H1 (cell line): Measurements from ENCODE around the gene MLPH. TPM values are rescaled to one million over a fixed set of nuclear protein-coding genes. Genes with fewer than 3 reads are reported as not detected.

Experiments
- CTCF ChIA-PET: fragments of 300-600 bp; sonication (Branson Sonifier 250); formaldehyde crosslinking; loops from one replicate; lab custom pipeline; 2021; ENCODE audit not compliant: partially characterized antibody; lab: Charles Lee
- POLR2A ChIA-PET: fragments of 300-600 bp; sonication (Branson Sonifier 250); formaldehyde crosslinking; loops from one replicate; lab custom pipeline; 2021; ENCODE audit warnings: inconsistent platforms; ENCODE audit not compliant: partially characterized antibody; lab: Charles Lee
- DNase-seq, 2 experiments: peaks; one replicate each; pipeline versions ENCODE4 v3.0.0 to v3.0.0-alpha.2; 2010 to 2022; ENCODE audit warnings: low spot score in 2 of 2, low read depth in 1 of 2, mixed read lengths in 1 of 2
- FAIRE-seq: peaks from 2 replicates; lab custom pipeline; 2011; peaks lifted over from hg19 to GRCh38; lab: Jason Lieb, UNC
- H2AFZ ChIP-seq: 2 replicates; pipeline ENCODE4 v1.8.1; 2012; ENCODE audit warnings: low read length, inconsistent platforms
- H2AK5ac ChIP-seq: 2 replicates; pipeline ENCODE4 v1.6.1; 2013; ENCODE audit warnings: low read depth, low read length
- H2BK120ac ChIP-seq: replicated peaks from 2 replicates; pipeline ENCODE3; 2013; ENCODE audit warnings: low read depth, low read length, inconsistent platforms
- H2BK12ac ChIP-seq: 2 replicates; pipeline ENCODE4 v1.6.1; 2013; ENCODE audit warnings: low read depth, low read length
- H2BK15ac ChIP-seq: 2 replicates; pipeline ENCODE4 v1.6.1; 2013; ENCODE audit warnings: low read length
- H2BK20ac ChIP-seq: 2 replicates; pipeline ENCODE4 v1.6.1; 2013; ENCODE audit warnings: low read length
- H2BK5ac ChIP-seq: 2 replicates; pipeline ENCODE4 v1.6.1; 2013; ENCODE audit warnings: low read depth, low read length
- H3K14ac ChIP-seq: 2 replicates; pipeline ENCODE4 v1.6.1; 2013; ENCODE audit warnings: inconsistent platforms; ENCODE audit not compliant: insufficient read length
- H3K18ac ChIP-seq: 2 replicates; pipeline ENCODE4 v1.6.1; 2013; ENCODE audit warnings: low read length; ENCODE audit errors: extremely low read depth
- H3K23ac ChIP-seq: 2 replicates; pipeline ENCODE4 v1.6.1; 2013; ENCODE audit warnings: inconsistent platforms; ENCODE audit not compliant: insufficient read length
- H3K23me2 ChIP-seq: 2 replicates; pipeline ENCODE4 v1.6.1; 2013; ENCODE audit warnings: low read depth, low read length
- H3K27ac ChIP-seq: 2 replicates; pipeline ENCODE4 v1.6.1; 2011; ENCODE audit warnings: low read depth, low read length, inconsistent platforms
- H3K27me3 ChIP-seq, 4 experiments: replicated peaks in 1 of 4; 1 replicate in 1 of 4; 2 replicates in 3 of 4; pipeline versions ENCODE4 v1.6.1 to v1.8.1; 2011 to 2013; ENCODE audit warnings: low read length in 3 of 4, mild to moderate bottlenecking in 3 of 4, inconsistent platforms in 2 of 4, mixed read lengths in 2 of 4, moderate library complexity in 1 of 4; ENCODE audit not compliant: control insufficient read depth in 3 of 4, insufficient read depth in 3 of 4; ENCODE audit errors: extremely low read depth in 1 of 4
- H3K36me3 ChIP-seq, 4 experiments: 2 replicates each; pipeline versions ENCODE4 v1.6.1 to v1.8.1; 2011 to 2013; ENCODE audit warnings: mild to moderate bottlenecking in 4 of 4, low read length in 3 of 4, moderate library complexity in 2 of 4, control low read depth in 1 of 4, inconsistent platforms in 1 of 4; ENCODE audit not compliant: insufficient read depth in 4 of 4, control insufficient read depth in 2 of 4
- H3K4ac ChIP-seq: replicated peaks from 2 replicates; pipeline ENCODE3; 2013; ENCODE audit warnings: low read length, low read depth, mixed read lengths, inconsistent platforms; ENCODE audit not compliant: insufficient read length
- H3K4me1 ChIP-seq, 4 experiments: replicated peaks in 1 of 4; 1 replicate in 1 of 4; 2 replicates in 3 of 4; pipeline versions ENCODE4 v1.6.1 to v1.8.1; 2011 to 2013; ENCODE audit warnings: low read length in 3 of 4, inconsistent platforms in 2 of 4, mixed read lengths in 1 of 4; ENCODE audit not compliant: insufficient read depth in 4 of 4, control insufficient read depth in 3 of 4
- H3K4me2 ChIP-seq, 2 experiments: 2 replicates each; pipeline versions ENCODE4 v1.6.1 to v1.8.1; 2011 to 2013; ENCODE audit warnings: low read depth in 2 of 2, low read length in 2 of 2, control low read depth in 1 of 2, inconsistent platforms in 1 of 2, mild to moderate bottlenecking in 1 of 2; ENCODE audit not compliant: insufficient read depth in 1 of 2
- H3K4me3 ChIP-seq, 4 experiments: fragments of 200-600, 300-600 bp in 1 of 4; sonication (generic), shearing (Covaris generic), sonication (Bioruptor Twin) in 1 of 4; 2 replicates each; pipeline versions ENCODE4 v1.5.1 to v1.8.1; 2011 to 2016; ENCODE audit warnings: low read length in 4 of 4, low read depth in 3 of 4, control low read depth in 2 of 4, inconsistent platforms in 2 of 4, mild to moderate bottlenecking in 2 of 4, mixed read lengths in 1 of 4, moderate library complexity in 1 of 4; ENCODE audit not compliant: insufficient read depth in 2 of 4; ENCODE audit errors: extremely low read depth in 1 of 4
- H3K56ac ChIP-seq: replicated peaks from 2 replicates; pipeline ENCODE3; 2013; ENCODE audit warnings: low read depth, mild to moderate bottlenecking, mixed read lengths, low read length, inconsistent platforms; ENCODE audit not compliant: insufficient read length
- H3K79me1 ChIP-seq: 2 replicates; pipeline ENCODE4 v1.6.1; 2013; ENCODE audit warnings: low read depth, low read length, control low read depth
- H3K79me2 ChIP-seq, 2 experiments: 2 replicates each; pipeline versions ENCODE4 v1.6.1 to v1.8.1; 2012 to 2013; ENCODE audit warnings: low read length in 2 of 2, mild to moderate bottlenecking in 2 of 2, inconsistent platforms in 1 of 2; ENCODE audit not compliant: insufficient read depth in 2 of 2, control insufficient read depth in 1 of 2
- H3K9ac ChIP-seq, 4 experiments: replicated peaks in 1 of 4; 1 replicate in 1 of 4; 2 replicates in 3 of 4; pipeline versions ENCODE4 v1.6.1 to v1.8.1; 2011 to 2013; ENCODE audit warnings: low read depth in 3 of 4, low read length in 3 of 4, control low read depth in 2 of 4, mild to moderate bottlenecking in 2 of 4, moderate library complexity in 2 of 4, inconsistent platforms in 1 of 4; ENCODE audit errors: extremely low read depth in 1 of 4
- H3K9me3 ChIP-seq, 2 experiments: 2 replicates each; pipeline versions ENCODE4 v1.6.1 to v1.8.1; 2012 to 2013; ENCODE audit warnings: mild to moderate bottlenecking in 2 of 2, moderate library complexity in 2 of 2, control low read depth in 1 of 2, inconsistent platforms in 1 of 2, low read depth in 1 of 2, low read length in 1 of 2, mixed read lengths in 1 of 2; ENCODE audit not compliant: insufficient read depth in 2 of 2
- H4K20me1 ChIP-seq, 2 experiments: replicated peaks in 1 of 2; 2 replicates each; pipeline versions ENCODE3 to v1.8.1; 2011 to 2013; ENCODE audit warnings: inconsistent platforms in 2 of 2, low read length in 2 of 2, mild to moderate bottlenecking in 1 of 2; ENCODE audit not compliant: insufficient read depth in 2 of 2, control insufficient read depth in 1 of 2
- H4K5ac ChIP-seq: 2 replicates; pipeline ENCODE4 v1.6.1; 2013; ENCODE audit warnings: low read length, low read depth, mixed read lengths, inconsistent platforms; ENCODE audit not compliant: insufficient read length
- H4K8ac ChIP-seq: 2 replicates; pipeline ENCODE4 v1.8.0; 2013; ENCODE audit warnings: mild to moderate bottlenecking, moderate library complexity, low read length, inconsistent platforms; ENCODE audit not compliant: insufficient read depth; ENCODE audit errors: extremely low read depth
- H4K91ac ChIP-seq: replicated peaks from 2 replicates; pipeline ENCODE3; 2013; ENCODE audit warnings: low read length, mixed read lengths, inconsistent platforms; ENCODE audit not compliant: insufficient read length
- CEBPB ChIP-seq: IDR thresholded peaks from 2 replicates; pipeline ENCODE4 v1.6.1; 2012; ENCODE audit warnings: low read depth, low read length
- PHF8 ChIP-seq: fragments of 200-600 bp; sonication (generic); conservative IDR thresholded peaks from 2 replicates; pipeline ENCODE4 v1.7.1; 2012; ENCODE audit warnings: low read depth, mild to moderate bottlenecking, inconsistent platforms, low read length, moderate library complexity
- RFX5 ChIP-seq: IDR thresholded peaks from 2 replicates; pipeline ENCODE4 v1.6.1; 2011; ENCODE audit warnings: low read depth, low read length, improper control_type of control experiment, borderline replicate concordance
- WGBS, 2 experiments: shearing (Covaris generic) in 1 of 2; methylation state at CpG; one replicate each; pipeline versions ENCODE4 v1.1.6 to v1.1.7; 2013 to 2015; ENCODE audit warnings: low lambda C conversion rate in 2 of 2, mixed read lengths in 2 of 2, inconsistent platforms in 1 of 2, low coverage in 1 of 2, missing lambda C conversion rate in 1 of 2; ENCODE audit not compliant: insufficient replicate concordance in 2 of 2, insufficient coverage in 1 of 2, insufficient read length in 1 of 2; ENCODE audit errors: extremely low coverage in 1 of 2, missing lambda C conversion rate in 1 of 2; 5-methylcytosine and 5-hydroxymethylcytosine counted together
- polyA plus RNA-seq, 7 experiments: library from polyadenylated mRNA; depleted of rRNA in 3 of 7; stranded (reverse) in 5 of 7; unstranded in 2 of 7; fragments of >200 nt in 5 of 7; fragments of 200-250 nt in 2 of 7; gene quantifications; 1 replicate in 5 of 7; 2 replicates in 1 of 7; 4 replicates in 1 of 7; pipeline versions ENCODE4 v1.2.1 to v1.2.3, GENCODE V29; 2011 to 2013; ENCODE audit warnings: missing spikeins in 2 of 7, mixed read lengths in 2 of 7
- total RNA-seq: library from RNA; stranded (reverse); fragmentation: NEBNext Ultra II Directional; extraction: Animal tissue kit (Norgen Biotek cat#: 25700); gene quantifications from 2 replicates; pipeline ENCODE4 v1.2.1, GENCODE V29; 2021
- TF ChIP-seq, protein P1 (sequence below): IDR thresholded peaks from 2 replicates; pipeline ENCODE4 v1.6.1; 2011; ENCODE audit warnings: low read depth, mild to moderate bottlenecking, low read length; ENCODE audit not compliant: insufficient read depth

MLPH gene
- total and polyA plus RNA-seq, 2 of the 8 experiments (the other 6 are each of a cell fraction or from before 2014, with no cell fraction given) = 12.7 to 17.0 TPM

DNA sequence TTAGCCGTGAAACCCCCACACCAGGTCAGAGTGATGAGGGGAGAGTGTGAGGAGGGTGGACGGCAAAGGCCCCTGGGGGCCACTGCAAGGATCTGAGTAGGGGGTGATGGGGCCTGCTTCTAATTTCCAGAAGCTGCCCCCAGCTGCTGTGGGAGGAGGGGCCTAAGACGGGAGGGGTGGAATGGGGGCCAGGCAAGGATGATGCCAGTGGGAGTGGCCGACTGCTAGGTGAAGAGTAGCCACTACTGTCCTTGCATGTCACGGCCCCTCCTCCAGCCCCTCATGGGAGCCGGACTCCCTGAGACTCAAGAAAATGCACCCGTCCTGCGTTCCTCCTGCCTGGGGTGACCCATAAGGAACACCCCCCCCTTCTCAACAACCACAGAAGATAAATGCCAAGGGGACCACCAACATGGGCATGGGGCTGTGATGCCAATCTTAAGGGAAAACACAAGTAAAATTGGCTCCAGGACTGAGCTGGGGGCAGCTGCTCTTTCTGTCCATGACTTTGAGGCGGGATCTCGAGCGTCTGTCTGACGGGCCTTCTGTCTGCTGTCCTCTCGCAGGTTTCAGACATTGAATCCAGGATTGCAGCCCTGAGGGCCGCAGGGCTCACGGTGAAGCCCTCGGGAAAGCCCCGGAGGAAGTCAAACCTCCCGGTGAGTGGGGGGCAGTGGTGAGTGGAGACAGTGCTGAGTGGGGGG lies 55.1 kb downstream of the MLPH start:
- Histone ChIP-seq H3K9ac (no peak overlapping the region), H3K36me3 (peaks cover 0 to 3% (median 2%) of the 10 kb centered on the region in 4 experiments; a peak in 2 of 8 replicates), H3K18ac (no peak overlapping the region), H4K91ac (no peak overlapping the region), H4K8ac (no peak overlapping the region), H3K79me1 (no peaks in the 10 kb centered on the region), H3K4me1 (no peaks in the 10 kb centered on the region; a peak in 1 of 7 replicates), H2BK15ac (no peak overlapping the region), H4K20me1 (no peaks in the 10 kb centered on the region), H2BK20ac (no peak overlapping the region), H2AK5ac (no peak overlapping the region), H4K5ac (no peak overlapping the region), H3K4me2 (no peak overlapping the region), H3K4ac (no peak overlapping the region), H3K9me3 (no peaks in the 10 kb centered on the region; a peak in 1 of 4 replicates), H2BK5ac (no peak overlapping the region), H2BK12ac (no peak overlapping the region), H3K14ac (no peak overlapping the region), H3K23me2 (no peaks in the 10 kb centered on the region), H2BK120ac (no peak overlapping the region), H3K4me3 (no peak overlapping the region), H3K27me3 (no peaks in the 10 kb centered on the region; a peak in 1 of 7 replicates), H2AFZ (no peak overlapping the region), H3K56ac (no peak overlapping the region), H3K23ac (no peak overlapping the region), H3K79me2 (no peaks in the 10 kb centered on the region), H3K27ac (no peak overlapping the region)
- no peak for FAIRE-seq
- DNase-seq = no peak
- POLR2A ChIA-PET = no interaction called here
- 93% methylated on average over 16 of the region's 18 CpGs; no CpG with 5 or more reads in 1 of the 2 experiments for WGBS, 2 experiments
- CTCF ChIA-PET = interaction anchor here (0.7 to 1.7 kb wide), 3 partner anchors 29 to 203 kb away, joined by 3 to 7 read pairs (median 4); no protein-coding TSS in a partner anchor
- TF ChIP-seq, protein P1, sequence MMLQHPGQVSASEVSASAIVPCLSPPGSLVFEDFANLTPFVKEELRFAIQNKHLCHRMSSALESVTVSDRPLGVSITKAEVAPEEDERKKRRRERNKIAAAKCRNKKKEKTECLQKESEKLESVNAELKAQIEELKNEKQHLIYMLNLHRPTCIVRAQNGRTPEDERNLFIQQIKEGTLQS = no peak
- TF ChIP-seq PHF8 (no peak), RFX5 (no peak), CEBPB (no peak)
- TF ChIP-seq, all 59 proteins: peak for 0
